GM21576 (cell line): ENCODE results near the gene GRM7.

Source experiments
- ATAC-seq: cut with Tn5 transposase; IDR thresholded peaks from one replicate; pipeline ENCODE4 v1.9.1; 2021; ENCODE audit warnings: mild to moderate bottlenecking, moderate library complexity; ENCODE audit not compliant: unreplicated experiment

Gene GRM7

DNA sequence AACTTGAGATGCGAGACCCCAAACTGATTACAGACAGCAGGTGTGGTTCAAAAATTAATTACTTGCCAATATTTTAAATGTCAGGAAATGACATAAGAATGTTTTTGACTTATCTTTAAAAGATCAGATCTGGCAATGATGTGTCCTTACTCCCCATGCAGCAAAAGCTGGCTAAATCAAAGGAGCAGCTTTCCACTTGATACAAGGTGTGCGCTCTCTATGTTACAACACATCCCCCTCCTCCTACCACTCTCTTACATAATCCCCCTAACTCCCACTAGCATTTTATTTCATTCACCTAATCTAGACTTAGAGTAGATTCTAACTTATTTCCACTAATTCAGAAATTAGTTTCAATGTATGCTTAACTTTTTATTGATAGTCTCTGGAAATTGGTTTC, 609.0 kb downstream of the GRM7 start:
- no peak for ATAC-seq

DNA sequence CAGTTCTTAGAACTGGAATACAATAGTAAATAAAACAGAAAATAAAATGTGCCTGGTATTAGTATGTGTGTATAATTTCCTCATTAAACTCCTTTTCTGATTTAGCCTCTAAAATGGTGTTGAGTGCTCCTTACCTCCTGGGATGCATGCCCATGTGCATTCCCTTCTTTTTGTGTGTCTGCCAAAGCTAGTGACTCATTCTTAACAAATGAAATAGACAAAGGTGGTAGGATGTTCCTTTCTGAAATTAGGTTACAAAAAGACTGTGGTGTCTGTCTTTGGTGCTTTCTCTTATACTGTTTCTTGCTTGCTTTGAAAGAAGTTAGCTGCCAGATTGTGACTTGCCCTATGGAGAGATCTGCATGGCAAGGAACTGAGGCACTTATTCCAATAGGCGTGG, 623.7 kb downstream of the GRM7 start:
- no peak for ATAC-seq

- ATAC-seq = no peak
These were observed 626.8 kb downstream of the GRM7 start for GRCh38 chr3:7487763-7488162.

- ATAC-seq = no peak
These were observed 628.5 kb downstream of the GRM7 start for GRCh38 chr3:7489417-7489816.

DNA sequence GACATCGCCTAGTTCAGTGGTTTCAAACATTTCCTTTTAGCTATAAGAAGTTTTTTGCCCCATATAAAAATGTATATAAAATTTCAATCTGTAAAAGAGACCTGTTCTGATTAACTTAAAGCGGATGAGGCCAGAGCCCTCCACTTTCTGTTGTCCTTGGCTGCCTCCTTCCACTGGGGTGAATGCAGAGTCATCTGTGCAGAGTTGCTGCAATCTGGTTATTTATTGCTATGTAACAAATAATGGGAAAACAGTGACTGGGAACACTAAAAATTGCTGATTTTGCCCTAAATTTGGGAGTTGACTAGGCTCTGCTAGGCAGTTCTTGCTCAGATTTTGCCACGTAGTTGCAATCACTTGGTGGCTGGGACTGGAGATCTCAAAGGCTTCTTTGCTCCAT, 637.8 kb downstream of the GRM7 start:
- ATAC-seq = no peak

GRCh38 chr3:7503431-7503830, 642.5 kb downstream of the GRM7 start:
- no peak for ATAC-seq

GRCh38 chr3:7504886-7505775, 644.2 kb downstream of the GRM7 start:
- no peak for ATAC-seq

DNA sequence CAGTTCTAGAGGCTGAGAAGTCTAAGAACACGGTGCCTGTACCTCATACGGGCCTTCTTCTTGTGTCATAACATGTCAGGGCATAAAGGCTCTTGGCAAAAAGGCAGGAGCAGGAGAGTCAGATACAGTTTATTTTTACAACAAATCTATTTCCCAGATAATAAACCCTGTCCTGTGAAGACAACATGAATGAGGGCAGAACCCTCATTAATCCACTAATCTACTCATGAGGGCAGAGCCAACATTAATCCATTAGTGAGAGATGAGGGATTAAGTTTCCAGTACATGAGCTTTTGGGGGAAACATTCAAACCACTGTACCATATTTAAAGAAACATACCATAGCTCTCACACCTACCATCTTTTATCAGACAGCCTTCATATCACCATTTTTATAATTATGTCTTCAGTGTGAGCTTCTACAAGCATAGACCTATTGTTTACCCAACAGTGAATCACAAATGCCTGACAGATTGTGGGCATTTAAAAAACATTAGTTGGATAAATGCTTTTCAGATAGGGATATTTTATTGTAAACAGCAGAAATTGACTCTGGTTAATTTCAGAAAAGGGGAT, 645.8 kb downstream of the GRM7 start:
- no peak for ATAC-seq

GRCh38 chr3:7508821-7509220, 647.9 kb downstream of the GRM7 start:
- ATAC-seq = no peak

- ATAC-seq = no peak
These were observed 651.1 kb downstream of the GRM7 start for GRCh38 chr3:7512048-7512447.

DNA sequence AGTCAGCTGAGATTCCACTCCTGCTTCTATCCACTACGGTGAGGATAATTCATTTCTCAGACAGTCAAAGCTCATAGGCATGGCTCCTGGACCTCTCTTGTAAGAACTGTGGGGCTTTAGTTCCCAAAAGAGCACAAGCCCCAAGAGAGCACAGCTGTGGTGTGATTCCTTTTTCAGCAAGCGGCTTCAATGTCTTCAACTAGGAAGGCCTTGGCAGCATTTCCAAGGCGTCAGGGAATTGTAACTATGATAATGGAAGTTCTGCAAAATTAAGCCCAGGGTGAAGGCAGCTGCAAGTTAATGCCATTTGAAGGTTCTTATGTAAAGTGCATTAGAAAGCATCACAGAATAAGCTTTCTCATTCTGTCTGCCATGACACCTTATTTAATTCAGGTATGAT, 657.1 kb downstream of the GRM7 start:
- ATAC-seq = no peak

- ATAC-seq = no peak
These were observed 657.5 kb downstream of the GRM7 start for GRCh38 chr3:7518456-7518855.

- ATAC-seq = no peak
These were observed 659.1 kb downstream of the GRM7 start for GRCh38 chr3:7520059-7520458.

DNA sequence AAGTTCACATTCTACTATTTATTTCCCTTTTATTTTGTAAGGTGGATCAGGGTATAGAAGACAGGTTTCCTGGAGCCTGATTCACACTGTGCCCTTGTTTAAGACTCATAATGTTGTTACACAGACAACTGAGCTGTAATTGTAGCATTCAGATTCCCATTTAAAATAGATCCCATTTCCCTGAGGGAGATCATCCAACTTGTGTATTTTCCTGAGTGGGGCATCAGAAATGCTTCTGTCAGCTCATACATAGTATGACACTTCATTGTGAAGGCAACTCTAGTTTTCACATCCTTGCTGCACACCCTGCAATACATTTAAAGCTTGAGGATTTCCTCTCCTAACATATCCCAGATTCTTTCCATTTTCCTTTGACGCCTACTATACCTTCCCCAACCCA, 659.7 kb downstream of the GRM7 start:
- no peak for ATAC-seq

DNA sequence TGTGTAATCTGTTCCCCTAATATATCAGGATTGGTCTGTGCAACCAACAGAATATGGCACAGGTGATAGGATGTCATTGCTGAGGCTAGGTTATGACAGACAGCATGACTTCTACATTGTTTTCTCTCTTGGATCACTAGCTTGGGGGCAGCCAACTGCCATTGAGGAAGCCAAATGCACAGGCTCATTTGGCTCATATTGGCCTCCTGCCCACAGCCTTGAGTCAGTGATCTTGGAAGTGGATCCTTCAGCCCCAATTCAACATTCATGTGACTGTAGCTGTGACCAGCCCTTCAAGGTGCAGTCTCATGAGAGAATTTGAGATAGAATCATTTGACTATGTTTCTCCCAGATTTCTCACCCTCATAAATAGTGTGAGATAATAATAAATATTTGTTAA, 675.6 kb downstream of the GRM7 start:
- ATAC-seq = no peak

- no peak for ATAC-seq
These were observed 676.0 kb downstream of the GRM7 start for GRCh38 chr3:7536921-7537320.

GRCh38 chr3:7543294-7543880, 682.5 kb downstream of the GRM7 start:
- ATAC-seq = no peak

DNA sequence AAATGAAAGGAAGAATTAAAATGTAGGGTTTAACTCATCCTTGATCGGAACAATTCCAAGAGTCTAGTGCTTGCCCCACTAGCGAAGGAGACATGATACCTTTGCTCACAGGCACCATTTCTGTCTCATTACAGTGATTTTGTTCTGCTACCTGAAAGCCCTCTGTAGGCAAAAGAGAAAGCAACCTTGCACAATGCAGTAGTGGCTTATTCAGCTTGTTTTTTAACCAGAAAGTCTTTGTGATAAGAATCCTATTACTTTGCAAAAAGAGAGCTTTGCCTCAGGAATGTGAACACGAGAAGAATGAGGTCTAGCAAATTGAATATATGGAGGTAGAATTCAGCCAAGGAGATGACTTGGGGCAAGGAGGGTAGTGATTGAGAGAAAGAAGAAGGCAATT, 684.4 kb downstream of the GRM7 start:
- no peak for ATAC-seq

GRCh38 chr3:7546253-7546652, 685.3 kb downstream of the GRM7 start:
- no peak for ATAC-seq

- no peak for ATAC-seq
These were observed 686.9 kb downstream of the GRM7 start for GRCh38 chr3:7547826-7548225.

GRCh38 chr3:7562892-7563291, 702.0 kb downstream of the GRM7 start:
- no peak for ATAC-seq

- no peak for ATAC-seq
These were observed 704.7 kb downstream of the GRM7 start for GRCh38 chr3:7565574-7565973.
